ENCODE measurements around the gene FAM83E. TPM values are rescaled to one million over a fixed set of nuclear protein-coding genes. Genes with fewer than 3 reads are reported as not detected.
"Not testable (repeated sequence)": the region's sequence is repeated elsewhere in the genome, so short reads cannot be mapped to it uniquely, and the experiment has no call there.

Gene FAM83E
- total and polyA plus RNA-seq, 2 of the 8 experiments (the other 6 are each of a cell fraction or from before 2014, with no cell fraction given) = 1.8 to 5.3 TPM

DNA sequence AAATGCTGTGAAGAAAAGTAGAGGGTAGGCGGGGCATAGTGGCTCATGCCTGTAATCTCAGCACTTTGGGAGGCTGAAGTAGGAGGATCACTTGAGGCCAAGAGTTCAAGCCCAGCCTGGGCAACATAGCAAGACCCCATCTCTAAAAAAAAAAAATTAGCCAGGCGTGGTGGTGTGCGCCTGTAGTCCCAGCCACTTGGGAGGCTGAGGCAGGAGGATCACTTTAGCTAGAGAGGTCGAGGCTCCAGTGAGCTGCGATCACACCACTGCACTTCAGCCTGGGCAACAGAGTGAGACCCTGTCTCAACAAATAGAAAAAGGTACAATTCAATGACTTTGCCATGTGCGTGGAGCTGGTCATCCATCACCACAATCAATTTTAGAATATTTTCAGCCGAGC is 37.0 kb downstream of the FAM83E start:
- not testable (repeated sequence) for H4K8ac ChIP-seq (ENCODE audit: extremely low read depth, insufficient read depth, low read length); H2AK5ac ChIP-seq (ENCODE audit: low read depth, low read length); H4K20me1 ChIP-seq (replicated peaks in 1 of 2; ENCODE audit: control insufficient read depth in 1 of 2, insufficient read depth in 2 of 2, low read length in 2 of 2); H3K4me2 ChIP-seq (ENCODE audit: insufficient read depth in 1 of 2, low read depth in 2 of 2, low read length in 2 of 2); H3K4me1 ChIP-seq (replicated peaks in 1 of 4; ENCODE audit: control insufficient read depth in 3 of 4, insufficient read depth in 4 of 4, low read length in 3 of 4); H2BK15ac ChIP-seq (ENCODE audit: low read length); H3K9me3 ChIP-seq (ENCODE audit: insufficient read depth in 2 of 2, low read depth in 1 of 2, low read length in 1 of 2); H2AFZ ChIP-seq (ENCODE audit: low read length); H2BK20ac ChIP-seq (ENCODE audit: low read length); H3K23me2 ChIP-seq (ENCODE audit: low read depth, low read length); H2BK5ac ChIP-seq (ENCODE audit: low read depth, low read length); H3K18ac ChIP-seq (ENCODE audit: extremely low read depth, low read length); H4K5ac ChIP-seq (ENCODE audit: insufficient read length, low read depth, low read length); H3K27ac ChIP-seq (ENCODE audit: low read depth, low read length); H3K27me3 ChIP-seq (replicated peaks in 1 of 4; ENCODE audit: control insufficient read depth in 3 of 4, extremely low read depth in 1 of 4, insufficient read depth in 3 of 4, low read length in 3 of 4); H3K9ac ChIP-seq (replicated peaks in 1 of 4; ENCODE audit: extremely low read depth in 1 of 4, low read depth in 3 of 4, low read length in 3 of 4); FAIRE-seq; H3K4ac ChIP-seq (replicated peaks; ENCODE audit: insufficient read length, low read depth, low read length); H3K14ac ChIP-seq (ENCODE audit: insufficient read length); H3K79me1 ChIP-seq (ENCODE audit: low read depth, low read length); H2BK12ac ChIP-seq (ENCODE audit: low read depth, low read length); H3K23ac ChIP-seq (ENCODE audit: insufficient read length); H4K91ac ChIP-seq (replicated peaks; ENCODE audit: insufficient read length, low read length); H3K56ac ChIP-seq (replicated peaks; ENCODE audit: insufficient read length, low read depth, low read length); H3K36me3 ChIP-seq (ENCODE audit: control insufficient read depth in 2 of 4, insufficient read depth in 4 of 4, low read length in 3 of 4); DNase-seq (ENCODE audit: low read depth in 1 of 2, low spot score in 2 of 2); H3K4me3 ChIP-seq (ENCODE audit: extremely low read depth in 1 of 4, insufficient read depth in 2 of 4, low read depth in 3 of 4, low read length in 4 of 4); H3K79me2 ChIP-seq (ENCODE audit: control insufficient read depth in 1 of 2, insufficient read depth in 2 of 2, low read length in 2 of 2); H2BK120ac ChIP-seq (replicated peaks; ENCODE audit: low read depth, low read length)
- TF ChIP-seq KDM1A (IDR thresholded peaks at IDR 0.05; ENCODE audit: borderline replicate concordance, low read length) = peak; percentile 26; the same call in 1 of the 2 replicates
- CTCF ChIA-PET (ENCODE audit: partially characterized antibody) = interaction anchor here (1.0 to 1.4 kb wide), 4 partner anchors 36 to 264 kb away, joined by 3 to 5 read pairs (median 4); no protein-coding TSS in a partner anchor
- WGBS, 2 experiments (ENCODE audit: extremely low coverage in 1 of 2, insufficient coverage in 1 of 2, insufficient read length in 1 of 2, insufficient replicate concordance in 2 of 2, low coverage in 1 of 2, low lambda C conversion rate in 2 of 2, missing lambda C conversion rate in 1 of 2) = 90% methylated on average over 7 of the region's 7 CpGs; no CpG with 5 or more reads in 1 of the 2 experiments
- POLR2A ChIA-PET (ENCODE audit: partially characterized antibody) = interaction anchor here (1.2 kb wide), 1 partner anchor 16 kb away, joined by 4 read pairs; no protein-coding TSS in a partner anchor
